GM12874 (cell line): ENCODE data around the gene IQSEC1.

ENCODE experiments used
- CTCF ChIP-seq: IDR thresholded peaks from 2 replicates; pipeline ENCODE4 v1.5.1; 2011; ENCODE audit warnings: low read depth, mild to moderate bottlenecking, control low read depth, low read length, moderate library complexity; ENCODE audit not compliant: insufficient read depth

IQSEC1 gene

GRCh38 chr3:13043656-13044055, 29.6 kb downstream of the IQSEC1 start:
- TF ChIP-seq CTCF: no peak

DNA sequence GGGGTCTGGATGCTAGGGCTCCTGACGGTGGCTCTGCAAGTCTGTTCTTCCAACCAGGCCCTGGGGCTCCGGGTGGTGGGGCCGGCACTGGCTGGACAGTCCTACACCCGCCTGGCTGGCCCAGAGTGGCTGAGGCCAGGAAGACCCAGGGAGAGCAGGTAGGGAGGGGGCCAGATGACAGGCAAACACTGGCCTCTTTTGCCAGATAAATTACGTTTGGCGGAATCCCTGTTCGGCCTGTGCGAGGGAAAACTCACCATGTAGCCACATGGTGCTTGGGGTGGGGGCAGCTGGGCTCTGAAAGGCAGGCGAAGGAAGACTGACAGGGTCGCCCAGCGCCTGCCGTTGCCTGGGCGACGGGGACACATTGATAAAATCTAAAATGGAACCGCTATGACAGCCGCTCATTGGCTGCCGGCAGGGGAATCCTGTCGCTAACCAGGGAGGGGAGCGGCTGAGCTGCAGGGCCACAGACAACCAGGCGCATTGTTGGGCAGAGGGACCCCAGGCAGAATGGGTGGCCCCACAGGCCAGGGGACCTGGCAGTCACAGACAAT, 30.4 kb downstream of the IQSEC1 start:
- no peak for TF ChIP-seq CTCF

DNA sequence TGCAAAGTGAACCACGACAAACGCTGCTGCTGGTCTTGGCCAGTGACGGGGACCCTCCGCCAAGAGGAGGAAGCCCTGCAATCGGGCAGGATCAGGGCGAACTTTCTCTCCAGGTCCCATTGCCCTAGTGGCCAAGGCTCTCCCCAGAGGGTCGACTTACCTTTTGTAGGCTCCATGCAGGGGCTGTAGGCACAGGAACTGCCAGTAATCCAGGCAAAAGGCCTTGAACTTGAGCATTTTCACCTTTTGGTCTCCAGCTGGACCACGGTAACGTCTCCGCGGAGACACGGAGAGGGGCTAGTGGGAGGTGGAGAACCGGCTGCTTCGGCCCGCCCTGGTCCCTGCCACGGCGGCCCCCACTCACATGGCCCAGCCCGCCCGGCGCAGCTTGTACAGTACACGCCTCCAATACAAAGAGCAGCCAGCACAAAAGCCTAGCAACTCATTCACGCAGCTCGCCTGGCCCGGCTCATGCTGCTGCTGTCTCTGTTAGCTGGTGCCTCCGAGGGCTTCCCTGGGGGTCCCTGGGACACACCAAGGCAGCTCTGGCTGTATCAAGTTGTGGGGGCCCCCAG, 31.0 kb downstream of the IQSEC1 start:
- no peak for TF ChIP-seq CTCF

- no peak for TF ChIP-seq CTCF
Observed at GRCh38 chr3:13041113-13041776, 32.0 kb downstream of the IQSEC1 start.

- TF ChIP-seq CTCF: no peak
Observed at GRCh38 chr3:13040361-13041074, 32.7 kb downstream of the IQSEC1 start.

DNA sequence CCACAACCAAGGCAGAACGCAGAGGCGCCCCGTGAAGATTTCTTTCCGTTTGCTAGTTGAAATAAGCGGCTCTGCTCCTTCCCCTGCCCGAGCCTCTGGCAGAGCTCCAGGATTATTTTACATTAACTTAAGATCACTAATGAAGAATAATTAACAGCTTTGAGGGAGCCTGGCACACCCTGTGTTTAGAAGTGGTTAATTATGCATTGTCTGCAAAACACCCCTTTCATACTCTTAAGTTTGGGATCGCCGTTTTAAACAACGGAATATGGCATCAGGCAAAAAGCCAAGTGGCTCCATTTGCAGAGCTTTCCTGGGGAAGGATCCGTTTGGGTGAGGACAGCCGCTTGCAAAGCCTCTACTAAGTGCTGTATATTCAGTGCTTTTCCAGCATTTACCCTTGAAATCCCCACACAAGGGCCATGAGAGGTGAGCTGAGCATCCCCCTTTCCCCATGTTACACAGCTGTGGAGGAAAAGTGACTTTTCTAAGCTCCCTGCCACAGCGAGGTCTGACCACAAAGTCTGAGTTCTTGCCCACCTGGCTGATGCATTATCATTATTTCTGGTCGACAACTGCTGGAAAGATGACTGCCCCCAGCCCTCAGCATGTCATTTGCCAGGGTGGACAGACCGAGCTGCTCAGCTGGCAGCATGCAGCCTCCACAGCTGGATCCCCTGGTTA, 33.9 kb downstream of the IQSEC1 start:
- TF ChIP-seq CTCF: no peak
